GM19193 (cell line): ENCODE results near the gene ATP5ME.

ENCODE experiments used
- POLR2A ChIP-seq: IDR thresholded peaks from 4 replicates; pipeline ENCODE4 v1.6.1; 2011; ENCODE audit not compliant: insufficient read depth, insufficient read length; ENCODE audit errors: extremely low read depth

Gene ATP5ME

DNA sequence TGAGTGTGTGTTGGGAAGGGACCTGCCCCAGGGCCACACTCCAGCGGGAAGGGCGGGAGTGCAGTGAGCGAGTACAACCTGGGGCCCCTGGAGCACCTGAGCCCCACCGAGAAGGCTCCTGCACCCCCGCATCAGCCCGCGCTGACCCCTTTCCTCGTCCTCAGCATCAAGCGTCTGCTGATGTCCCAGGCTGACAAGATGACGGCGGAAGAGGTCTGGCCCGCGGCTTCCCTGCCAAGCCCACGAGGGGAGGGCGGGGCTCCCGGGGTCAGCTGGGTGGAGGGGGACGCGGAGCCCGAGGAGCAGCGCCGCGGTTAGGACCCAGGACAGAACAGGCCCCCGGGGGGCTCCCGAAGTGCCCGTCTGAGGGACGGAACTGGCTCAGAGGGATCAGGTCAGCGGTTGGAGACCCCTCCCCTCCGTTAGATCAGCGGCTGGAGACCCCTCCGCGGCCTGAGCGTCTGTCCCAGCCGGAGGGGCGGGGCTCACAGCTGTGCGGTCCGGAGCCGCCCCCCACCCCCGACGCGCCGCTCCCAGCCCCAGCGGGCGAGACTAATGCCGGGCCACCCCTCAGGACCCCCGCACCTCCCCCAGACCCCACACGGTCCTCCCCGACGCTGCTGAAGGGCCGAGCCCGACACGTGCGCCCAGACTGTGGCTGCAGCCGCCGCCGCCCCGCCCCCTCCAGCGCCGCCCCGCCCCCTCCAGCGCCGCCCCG, 7.0 kb upstream of the ATP5ME start:
- TF ChIP-seq POLR2A, result no peak

DNA sequence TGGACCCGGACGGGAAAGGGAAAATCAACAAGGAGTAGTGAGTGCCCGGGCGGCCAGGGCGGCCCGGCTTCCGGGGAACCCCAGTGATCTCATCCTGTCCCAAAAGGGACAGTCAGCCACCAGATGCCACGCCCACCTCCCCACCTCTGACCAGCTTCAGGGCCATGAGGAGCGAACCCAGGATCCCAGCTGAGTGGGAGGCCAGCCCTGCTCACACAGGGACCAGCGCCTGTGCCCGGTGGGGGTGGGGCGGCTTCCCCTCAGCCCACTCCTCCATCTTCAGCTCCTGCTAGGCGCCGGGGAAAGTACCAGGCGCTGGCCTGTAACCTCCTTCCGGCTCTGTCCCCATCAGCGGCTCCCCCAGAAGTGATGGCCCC, 6.5 kb upstream of the ATP5ME start:
- TF ChIP-seq POLR2A, result no peak

DNA sequence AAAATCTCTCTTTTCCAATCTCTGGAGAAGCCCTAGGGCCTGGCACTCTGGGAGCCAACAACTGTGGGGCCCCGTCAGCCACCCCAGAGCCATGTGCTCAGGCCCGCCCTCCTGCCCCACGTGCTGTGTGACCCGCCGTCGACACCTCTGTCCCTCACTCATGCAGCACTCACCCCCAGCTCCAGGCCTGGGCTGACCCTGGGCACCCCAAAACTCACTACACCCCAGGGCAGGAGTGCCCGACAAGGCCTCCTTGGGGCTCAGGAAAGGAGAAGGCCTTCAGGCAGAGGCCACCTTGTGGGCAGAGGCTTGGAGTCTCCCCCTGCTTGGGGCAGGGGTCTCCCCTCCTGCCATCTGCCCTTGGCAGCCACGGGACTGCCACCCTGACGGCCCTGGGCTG, 6.0 kb upstream of the ATP5ME start:
- TF ChIP-seq POLR2A, result no peak

DNA sequence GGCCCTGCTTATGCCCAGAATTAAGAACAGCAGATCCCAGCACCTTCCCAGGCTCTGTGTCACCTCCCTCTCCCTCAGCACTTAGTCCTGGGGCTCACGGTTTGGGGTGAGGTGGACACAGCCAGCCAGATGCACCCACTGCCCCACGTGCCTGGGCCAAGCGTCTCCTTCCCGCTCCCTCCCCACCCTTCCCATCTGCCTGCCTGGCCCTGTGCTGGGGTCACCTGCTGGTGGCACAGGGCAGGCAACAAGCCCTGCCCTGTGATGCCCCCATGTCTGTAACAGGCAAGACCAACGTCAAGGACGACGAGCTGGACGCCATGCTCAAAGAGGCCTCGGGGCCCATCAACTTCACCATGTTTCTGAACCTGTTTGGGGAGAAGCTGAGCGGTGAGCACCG, 5.6 kb upstream of the ATP5ME start:
- TF ChIP-seq POLR2A, result no peak

DNA sequence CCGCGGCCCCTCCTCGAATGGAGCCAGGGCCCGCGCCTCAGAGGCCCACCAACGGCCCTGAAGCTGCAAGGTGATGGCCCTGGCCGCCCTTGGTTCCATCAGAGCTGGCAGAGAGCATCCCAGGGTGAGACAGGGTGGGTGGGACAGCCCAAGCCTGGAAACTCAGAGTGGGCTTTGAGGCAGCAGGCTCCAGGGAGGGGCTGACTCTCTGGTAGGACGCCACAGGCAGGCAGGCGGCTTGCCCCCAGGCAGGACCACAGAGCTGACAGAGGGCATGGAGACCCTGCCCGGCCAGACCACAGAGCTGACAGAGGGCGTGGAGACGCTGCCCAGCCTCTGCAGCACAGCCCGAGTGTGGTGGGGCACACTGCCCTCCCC, 5.0 kb upstream of the ATP5ME start:
- TF ChIP-seq POLR2A, result no peak

DNA sequence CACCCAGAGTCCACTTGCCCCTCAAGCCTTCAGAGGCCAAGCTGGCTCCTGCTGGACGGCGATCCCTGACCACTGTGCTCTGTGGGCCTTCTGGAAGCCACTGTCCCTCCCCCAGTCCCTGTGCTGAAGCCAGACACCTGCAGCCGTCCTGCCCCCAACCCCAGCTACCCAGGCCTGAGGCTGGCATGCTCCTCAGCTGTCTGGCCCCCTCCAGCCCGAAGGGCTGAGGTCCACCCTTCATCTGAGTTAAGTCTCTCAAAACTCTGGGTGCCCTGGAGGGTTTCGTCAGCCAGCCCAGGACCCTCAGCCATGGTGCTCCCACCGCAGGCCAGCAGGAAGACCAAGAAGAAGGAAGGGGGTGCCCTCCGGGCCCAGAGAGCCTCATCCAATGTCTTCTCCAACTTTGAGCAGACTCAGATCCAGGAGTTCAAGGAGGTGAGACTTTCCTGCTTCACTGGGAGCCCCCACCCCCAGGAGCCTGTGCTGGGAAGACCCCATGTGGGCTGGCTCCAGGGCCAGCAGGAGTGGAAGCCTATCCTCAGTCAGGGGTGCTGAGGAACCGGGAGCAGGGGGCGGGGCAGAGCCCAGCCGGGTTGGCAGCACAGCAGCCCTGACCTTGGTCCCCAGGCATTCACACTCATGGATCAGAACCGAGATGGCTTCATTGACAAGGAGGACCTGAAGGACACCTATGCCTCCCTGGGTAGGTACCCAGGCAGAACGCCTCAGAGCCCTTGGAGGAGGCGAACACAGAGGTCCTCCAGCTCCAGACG, 4.4 kb upstream of the ATP5ME start:
- TF ChIP-seq POLR2A, result no peak

DNA sequence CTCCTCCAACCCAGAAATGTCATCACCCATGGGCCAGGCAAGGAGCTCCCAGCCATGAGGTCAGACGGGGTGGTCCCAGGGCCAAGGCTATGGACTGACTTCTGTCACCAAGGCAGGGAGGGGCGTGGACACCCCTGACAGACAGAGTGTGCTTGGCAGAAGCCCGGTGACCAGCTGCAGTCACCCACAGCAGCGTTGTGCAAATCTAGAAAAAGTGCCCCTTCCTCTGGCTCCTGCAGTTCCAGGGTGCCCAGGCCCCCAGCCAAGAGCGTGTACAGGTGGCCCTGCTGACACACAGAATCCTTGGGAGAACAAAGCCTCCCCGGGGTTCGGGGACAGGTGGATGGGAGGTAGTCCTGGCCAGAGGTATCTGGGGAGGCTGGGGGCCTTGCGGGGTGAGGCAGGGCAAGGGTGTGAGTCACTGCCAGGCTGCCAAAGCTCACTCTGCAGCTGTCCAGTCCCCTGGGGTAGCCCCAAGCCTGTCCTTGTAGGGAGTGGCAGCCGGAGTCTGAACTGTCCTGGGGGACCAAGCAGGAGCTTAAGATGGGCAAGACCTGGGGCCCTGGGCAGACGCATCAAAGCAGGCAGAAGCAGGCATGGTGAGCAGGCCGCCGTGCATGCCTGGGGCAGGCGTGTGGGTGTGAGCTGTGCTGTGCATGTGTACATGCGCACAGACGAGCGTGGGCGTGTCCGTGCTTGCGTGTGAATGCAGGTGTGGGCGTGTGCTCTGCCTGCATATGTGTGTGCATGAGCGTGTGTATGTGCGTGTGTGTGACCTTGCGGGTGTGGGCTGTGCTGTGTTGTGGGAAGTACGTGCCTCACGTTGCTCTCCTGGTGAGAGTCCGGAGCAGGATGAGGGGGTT, 3.6 kb upstream of the ATP5ME start:
- TF ChIP-seq POLR2A, result peak; percentile 27

DNA sequence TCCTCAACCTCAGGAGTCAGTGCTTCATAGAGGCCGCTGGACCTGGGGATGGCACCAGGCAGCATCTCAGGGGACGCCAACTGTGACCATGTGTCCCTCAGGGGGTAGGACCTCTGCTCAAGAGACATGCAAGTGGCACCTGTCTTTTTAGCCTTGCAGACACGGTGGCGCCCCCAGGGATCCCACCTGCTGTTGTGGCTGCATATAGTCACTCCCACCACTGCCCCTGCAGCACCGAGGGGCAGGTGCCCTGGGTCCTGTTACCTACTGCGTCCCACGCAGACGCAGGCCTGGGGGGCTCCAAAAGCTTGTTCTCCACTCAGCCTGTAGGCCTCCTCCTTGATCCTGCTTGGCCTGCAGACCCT, 2.8 kb upstream of the ATP5ME start:
- TF ChIP-seq POLR2A, result no peak

DNA sequence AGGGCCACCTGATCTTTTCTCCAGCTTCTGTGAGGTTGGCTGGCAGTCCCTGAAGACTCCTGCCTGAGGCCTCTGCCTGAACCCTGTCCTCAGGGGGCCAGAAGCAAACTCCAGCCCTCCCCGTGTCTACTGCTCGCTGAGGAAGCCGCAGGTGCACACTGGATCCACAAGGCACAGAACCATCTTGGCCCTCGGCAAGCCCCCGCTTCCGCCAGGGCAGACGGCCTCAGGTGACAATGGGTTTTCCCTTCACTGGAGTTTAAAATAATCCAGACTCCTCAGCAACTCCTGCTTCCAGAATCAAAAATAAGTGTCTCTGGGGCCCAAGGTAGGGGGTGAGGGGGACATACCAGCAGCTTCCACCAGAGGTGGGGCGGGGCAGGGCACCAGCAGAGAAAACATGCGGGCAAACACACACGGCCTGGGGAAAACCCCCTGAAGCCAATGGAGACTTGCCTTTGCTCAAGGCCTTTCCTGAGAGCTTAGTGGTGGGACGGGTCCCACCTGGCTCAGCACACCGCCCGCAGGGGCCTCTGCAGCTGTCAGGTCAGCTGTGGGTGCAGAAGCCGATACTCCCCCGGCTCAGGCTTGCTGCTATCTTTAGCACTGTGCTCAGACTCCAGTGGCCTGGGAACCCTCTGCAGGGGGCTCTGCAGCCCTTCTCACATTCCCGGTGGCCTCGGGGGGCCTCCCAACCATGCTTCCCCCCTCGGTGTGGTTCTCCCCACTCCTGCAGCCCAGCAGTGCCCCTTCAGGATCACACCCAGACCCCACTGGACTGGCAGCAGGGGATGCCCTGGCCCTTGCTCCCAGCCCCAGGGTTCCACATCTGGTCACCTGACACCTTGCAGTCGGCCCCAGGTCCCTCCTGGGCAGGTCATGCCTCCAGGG, 2.1 kb upstream of the ATP5ME start:
- TF ChIP-seq POLR2A, result peak; percentile 23

DNA sequence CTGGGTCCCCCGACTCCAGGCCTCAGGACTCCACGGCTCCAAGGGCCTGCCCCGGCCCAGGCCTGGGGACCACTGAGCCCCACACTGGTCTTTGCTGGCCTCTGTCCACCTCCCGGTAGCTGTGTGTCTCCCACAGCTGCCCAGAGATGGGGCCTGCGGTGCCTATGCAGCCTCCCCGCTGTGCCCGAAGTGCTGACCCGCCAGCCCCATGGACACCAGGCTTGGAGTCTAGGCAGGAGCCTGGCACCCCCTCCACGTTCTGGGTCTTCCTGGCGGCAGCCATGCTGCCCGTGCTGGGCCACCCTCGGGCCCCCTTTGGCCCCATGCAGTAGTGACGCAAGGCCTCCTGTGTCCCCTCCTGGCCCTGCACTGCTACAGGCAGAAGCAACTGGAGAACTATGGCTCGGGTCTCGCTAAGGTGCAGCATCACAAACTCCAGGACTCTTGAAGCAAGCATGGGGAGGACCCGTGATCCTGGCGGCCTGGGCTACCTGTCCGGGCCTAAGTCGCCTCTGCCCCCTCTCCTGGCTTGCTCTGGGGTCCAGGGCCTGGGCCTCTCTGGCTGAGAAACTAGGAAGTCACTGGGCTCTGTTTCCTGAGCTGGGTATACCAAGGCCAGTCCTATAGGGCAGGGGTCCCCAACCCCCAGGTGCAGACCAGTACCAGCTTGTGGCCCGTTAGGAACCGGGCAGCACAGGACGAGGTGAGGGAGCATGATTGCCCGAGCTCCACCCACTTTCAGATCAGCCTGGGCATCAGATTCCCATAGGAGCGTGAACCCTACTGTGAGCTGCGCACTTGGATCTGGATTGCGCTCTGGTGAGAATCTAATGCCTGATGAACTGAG, 1.2 kb upstream of the ATP5ME start:
- TF ChIP-seq POLR2A, result no peak

DNA sequence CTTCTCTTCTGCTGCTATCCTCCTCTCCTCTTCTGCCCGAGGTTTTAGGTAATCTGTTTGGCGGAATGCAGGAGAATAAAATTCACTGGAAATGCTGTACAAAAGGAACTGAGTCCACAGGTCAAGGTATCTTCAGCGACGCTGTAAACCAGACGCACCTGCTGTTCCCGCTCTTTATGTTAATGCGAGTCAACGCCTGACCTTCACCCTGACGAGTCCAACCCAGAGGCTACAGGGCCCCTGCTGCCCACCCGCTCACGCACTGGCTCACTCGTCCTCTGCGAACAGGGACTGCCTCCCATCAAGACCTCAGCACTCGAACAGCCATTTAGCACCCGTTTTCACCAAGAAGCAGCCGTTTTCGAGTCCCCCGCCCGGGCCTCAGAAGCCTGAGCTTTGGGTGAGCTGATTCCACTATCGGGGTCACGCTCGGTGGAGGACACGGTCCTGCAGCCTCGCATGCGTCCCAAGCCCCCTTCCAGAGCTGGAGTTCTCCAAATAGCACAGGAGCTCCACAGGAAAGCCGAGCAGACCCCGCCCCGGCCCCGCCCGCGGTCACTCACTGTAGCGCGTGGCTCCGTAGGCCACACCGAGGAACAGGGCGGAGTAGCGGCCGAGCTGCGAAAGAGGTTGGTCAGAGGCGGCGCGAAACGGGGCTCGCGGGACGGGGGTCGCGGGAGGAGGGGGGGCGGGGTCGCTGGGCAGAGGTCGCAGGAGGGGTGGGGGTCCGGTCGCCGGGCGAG, 556 bp downstream of the ATP5ME start:
- no peak for TF ChIP-seq POLR2A

DNA sequence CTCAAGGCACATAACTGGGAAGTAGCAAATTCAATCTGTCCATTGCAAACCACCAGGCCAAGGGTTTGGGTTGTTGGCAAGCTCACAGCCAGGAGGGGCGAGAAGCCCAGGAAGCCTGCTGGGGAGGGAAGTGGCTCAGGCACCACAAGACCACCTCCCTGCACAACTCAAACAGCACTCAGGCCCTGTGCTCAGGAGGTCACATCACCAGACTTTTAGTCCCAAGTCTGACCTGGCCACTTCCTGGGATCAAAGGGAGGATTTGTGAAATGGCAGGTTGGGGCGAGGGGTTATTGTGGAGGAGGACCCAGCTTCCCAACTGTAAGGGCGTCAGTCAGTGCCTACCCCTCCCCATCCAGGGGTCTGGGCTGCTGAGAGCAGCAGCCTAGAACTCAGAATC, 2.3 kb downstream of the ATP5ME start:
- no peak for TF ChIP-seq POLR2A

DNA sequence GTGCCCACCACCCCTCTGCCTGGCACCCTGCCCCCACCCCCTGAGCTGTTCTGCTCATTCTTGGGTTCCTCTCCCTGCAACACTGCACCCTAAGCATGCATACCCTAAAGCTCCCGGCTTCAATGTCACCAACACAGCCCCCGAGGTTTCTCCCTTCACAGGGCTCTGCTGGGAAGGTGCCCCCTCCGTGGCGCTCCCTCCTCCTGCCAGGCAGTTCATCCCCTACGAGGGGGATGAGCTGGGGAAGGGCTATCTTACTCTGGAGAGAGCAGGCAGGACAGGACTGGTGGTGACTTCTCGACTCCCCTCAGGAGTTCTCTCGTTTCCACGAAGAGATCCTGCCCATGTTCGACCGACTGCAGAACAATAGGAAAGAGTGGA, 6.5 kb downstream of the ATP5ME start:
- no peak for TF ChIP-seq POLR2A
